Lung (tissue), 12 donors: ENCODE measurements around the gene APOL1. TPM values are rescaled to one million over a fixed set of nuclear protein-coding genes. Genes with fewer than 3 reads are reported as not detected.

Experiments
- ATAC-seq: fragments of 200-7000 bp; cut with Tn5 transposase; one replicate; pipeline ENCODE4 v1.9.1; 2020; ENCODE audit warnings: moderate number of reproducible peaks; ENCODE audit not compliant: insufficient read depth, low FRiP score
- DNase-seq, 3 donors: peaks; one replicate each; pipeline ENCODE4 v3.0.0-alpha.2; 2013 to 2017
- H3K27ac ChIP-seq, 2 donors: one replicate each; pipeline ENCODE4 v1.5.1; 2013; ENCODE audit warnings: mild to moderate bottlenecking in 2 of 2, moderate library complexity in 2 of 2, control low read depth in 1 of 2, inconsistent platforms in 1 of 2, low read depth in 1 of 2, low read length in 1 of 2
- H3K27me3 ChIP-seq, 3 donors: one replicate each; pipeline ENCODE4 v1.5.1; 2013; ENCODE audit warnings: low read length in 2 of 3; ENCODE audit not compliant: control insufficient read depth in 3 of 3, insufficient read depth in 3 of 3
- H3K36me3 ChIP-seq, 4 donors: one replicate each; pipeline ENCODE4 v1.5.1; 2013; ENCODE audit warnings: low read length in 4 of 4, mild to moderate bottlenecking in 1 of 4, moderate library complexity in 1 of 4; ENCODE audit not compliant: control insufficient read depth in 4 of 4, insufficient read depth in 4 of 4
- H3K4me1 ChIP-seq, 5 donors: one replicate each; pipeline ENCODE4 v1.5.1; 2013; ENCODE audit warnings: low read length in 5 of 5, mild to moderate bottlenecking in 2 of 5, moderate library complexity in 1 of 5; ENCODE audit not compliant: control insufficient read depth in 5 of 5, insufficient read depth in 5 of 5
- H3K4me3 ChIP-seq: one replicate; pipeline ENCODE4 v1.5.1; 2013; ENCODE audit warnings: mild to moderate bottlenecking, control low read depth, moderate library complexity
- H3K9ac ChIP-seq, 2 donors: one replicate each; pipeline ENCODE4 v1.5.1; 2013; ENCODE audit warnings: low read length in 2 of 2, control low read depth in 1 of 2; ENCODE audit not compliant: insufficient read depth in 1 of 2
- H3K9me3 ChIP-seq, 4 donors: one replicate each; pipeline ENCODE4 v1.5.1; 2013; ENCODE audit warnings: low read length in 3 of 4, mild to moderate bottlenecking in 1 of 4, moderate library complexity in 1 of 4; ENCODE audit not compliant: control insufficient read depth in 4 of 4, insufficient read depth in 3 of 4
- WGBS, 2 donors: extraction: QIAGEN DNeasy Blood & Tissue Kit; methylation state at CpG; one replicate each; pipeline ENCODE4 v1.1.7; 2013; 5-methylcytosine and 5-hydroxymethylcytosine counted together
- polyA plus RNA-seq, 2 donors: library from polyadenylated mRNA; stranded (reverse); fragments of 200-250 nt; gene quantifications; one replicate each; pipeline ENCODE4 v1.2.1, GENCODE V29; 2013
- total RNA-seq, 2 donors: library from RNA; depleted of rRNA in 1 of 2; stranded (reverse); fragments of >200 nt in 1 of 2; gene quantifications; one replicate each; pipeline ENCODE4 v1.2.1, GENCODE V29; 2014 to 2021
- TF ChIP-seq, protein P1 (sequence below): IDR thresholded peaks from 2 replicates; pipeline ENCODE4 v1.5.1; 2012; ENCODE audit warnings: mild to moderate bottlenecking; ENCODE audit errors: control extremely low read depth, extremely low read depth
- donor health status: control.
- donor health status: control.
- donor health status: Bipolar disorder and iron deficiency.
- donor health status: healthy.
- donor health status: DM: yes; HTN: yes; CAD: no.

The APOL1 gene
- total and polyA plus RNA-seq, 4 donors = 32.3 to 75.0 (median 50.2) TPM

DNA sequence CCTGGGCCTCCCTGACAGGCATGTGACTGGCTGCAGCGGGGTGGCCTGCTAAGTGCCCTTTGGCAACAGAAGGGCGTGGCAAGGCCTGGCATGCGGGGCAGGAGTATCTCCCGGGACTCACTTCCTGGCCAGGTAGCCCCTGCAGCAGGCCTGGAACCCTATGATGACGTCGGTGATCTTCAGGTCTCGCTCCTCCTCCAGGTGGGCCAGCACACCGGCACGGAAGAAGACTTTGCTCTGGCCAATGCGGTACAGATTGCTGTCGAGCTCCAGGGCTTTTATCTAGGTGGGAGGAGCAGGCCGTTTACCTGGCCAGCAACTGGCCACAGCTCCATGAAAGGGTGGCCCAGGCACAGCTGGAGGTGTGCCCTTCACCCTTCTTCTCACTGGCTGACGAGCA lies 50.9 kb downstream of the APOL1 start:
- Histone ChIP-seq H3K27me3 (no peaks in the 10 kb centered on the region), H3K9ac (no peak overlapping the region), H3K36me3 (peaks cover 64 to 84% (median 68%) of the 10 kb centered on the region in 4 donors), H3K27ac (peak overlapping the region in 1 of 2 donors; percentile 43), H3K4me1 (peaks cover 0 to 3% (median 0%) of the 10 kb centered on the region in 5 donors), H3K9me3 (no peaks in the 10 kb centered on the region), H3K4me3 (no peak overlapping the region)
- DNase-seq (no peak), ATAC-seq (no peak)
- TF ChIP-seq, protein P1, sequence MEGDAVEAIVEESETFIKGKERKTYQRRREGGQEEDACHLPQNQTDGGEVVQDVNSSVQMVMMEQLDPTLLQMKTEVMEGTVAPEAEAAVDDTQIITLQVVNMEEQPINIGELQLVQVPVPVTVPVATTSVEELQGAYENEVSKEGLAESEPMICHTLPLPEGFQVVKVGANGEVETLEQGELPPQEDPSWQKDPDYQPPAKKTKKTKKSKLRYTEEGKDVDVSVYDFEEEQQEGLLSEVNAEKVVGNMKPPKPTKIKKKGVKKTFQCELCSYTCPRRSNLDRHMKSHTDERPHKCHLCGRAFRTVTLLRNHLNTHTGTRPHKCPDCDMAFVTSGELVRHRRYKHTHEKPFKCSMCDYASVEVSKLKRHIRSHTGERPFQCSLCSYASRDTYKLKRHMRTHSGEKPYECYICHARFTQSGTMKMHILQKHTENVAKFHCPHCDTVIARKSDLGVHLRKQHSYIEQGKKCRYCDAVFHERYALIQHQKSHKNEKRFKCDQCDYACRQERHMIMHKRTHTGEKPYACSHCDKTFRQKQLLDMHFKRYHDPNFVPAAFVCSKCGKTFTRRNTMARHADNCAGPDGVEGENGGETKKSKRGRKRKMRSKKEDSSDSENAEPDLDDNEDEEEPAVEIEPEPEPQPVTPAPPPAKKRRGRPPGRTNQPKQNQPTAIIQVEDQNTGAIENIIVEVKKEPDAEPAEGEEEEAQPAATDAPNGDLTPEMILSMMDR = no peak
- WGBS, 2 donors = 72 to 80% methylated on average over 13 of the region's 13 CpGs

DNA sequence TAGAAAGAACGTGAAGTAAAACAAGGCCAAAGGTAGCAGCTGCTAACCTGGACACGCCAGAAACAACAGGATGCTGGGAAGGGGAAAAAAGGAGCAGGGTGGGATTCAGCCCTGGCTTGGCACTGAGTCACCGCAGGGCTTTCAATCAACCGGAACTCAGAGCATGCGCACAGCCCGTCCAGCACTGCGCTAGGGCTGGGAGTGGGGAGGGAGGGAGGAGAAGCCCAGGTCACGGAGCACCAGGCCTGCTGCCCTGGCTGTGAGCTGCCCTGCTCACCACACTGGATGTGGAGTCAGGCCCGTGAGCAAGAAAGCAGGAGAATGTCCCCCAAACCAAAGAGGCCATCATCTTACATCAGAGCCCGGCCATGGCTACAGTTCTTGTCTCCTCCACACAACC lies 51.5 kb downstream of the APOL1 start:
- Histone ChIP-seq H3K36me3 (peaks cover 64 to 84% (median 70%) of the 10 kb centered on the region in 4 donors), H3K9ac (no peak overlapping the region), H3K4me1 (peaks cover 0 to 3% (median 0%) of the 10 kb centered on the region in 5 donors), H3K27ac (peak overlapping the region in 1 of 2 donors; percentile 43), H3K9me3 (no peaks in the 10 kb centered on the region), H3K27me3 (no peaks in the 10 kb centered on the region), H3K4me3 (no peak overlapping the region)
- 70 to 87% methylated on average over 9 to 10 of the region's 10 CpGs for WGBS, 2 donors
- DNase-seq = no peak
- no peak for ATAC-seq
- TF ChIP-seq, protein P1 = no peak

DNA sequence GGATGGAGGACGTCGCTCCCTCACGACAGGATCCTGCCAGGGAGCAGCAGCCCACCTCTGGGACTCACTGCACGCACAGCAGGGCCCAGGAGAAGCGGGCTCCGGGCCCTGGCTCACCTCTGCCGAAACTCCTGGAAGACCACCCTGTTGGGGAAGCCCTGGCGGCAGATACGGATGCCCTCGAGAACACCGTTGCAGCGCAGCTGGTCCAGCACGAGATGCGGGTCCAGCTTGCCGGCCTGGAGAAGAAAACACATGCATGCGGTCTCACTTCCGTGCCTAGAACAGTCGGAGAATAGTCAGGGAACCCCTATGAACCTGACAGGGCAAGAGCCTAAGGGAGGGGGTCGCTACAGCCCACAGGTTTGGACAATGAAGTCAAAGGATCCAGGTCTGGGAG lies 52.9 kb downstream of the APOL1 start:
- ATAC-seq = no peak

More for the DNA sequence above, 52.9 kb downstream of the APOL1 start:
- TF ChIP-seq, protein P1 = no peak
- H3K27ac ChIP-seq = peak overlapping the region in 1 of 2 donors; percentile 45
- DNase-seq = no peak
- H3K27me3 ChIP-seq = no peaks in the 10 kb centered on the region
- peaks cover 0 to 3% (median 0%) of the 10 kb centered on the region in 5 donors for H3K4me1 ChIP-seq
- H3K9ac ChIP-seq = no peak overlapping the region
- peaks cover 54 to 77% (median 62%) of the 10 kb centered on the region in 4 donors for H3K36me3 ChIP-seq
- H3K4me3 ChIP-seq = no peak overlapping the region
- H3K9me3 ChIP-seq = no peaks in the 10 kb centered on the region
- WGBS, 2 donors = 86 to 95% methylated on average over 19 of the region's 19 CpGs
